Upper lobe of right lung (tissue), 1 donor: ENCODE measurements around the gene GULP1. TPM values are rescaled to one million over a fixed set of nuclear protein-coding genes. Genes with fewer than 3 reads are reported as not detected.

Experiments
- ATAC-seq: fragments of 200-7000 bp; cut with Tn5 transposase; one replicate; pipeline ENCODE4 v1.9.1; 2020; ENCODE audit warnings: mild to moderate bottlenecking, moderate library complexity
- DNase-seq: peaks from one replicate; pipeline ENCODE4 v3.0.0-alpha.2; 2020
- H3K27ac ChIP-seq: fragments of 200-600 bp; one replicate; pipeline ENCODE4 v1.8.0; 2022
- H3K27me3 ChIP-seq: fragments of 200-600 bp; one replicate; pipeline ENCODE4 v1.8.0; 2022; ENCODE audit warnings: mild to moderate bottlenecking
- H3K36me3 ChIP-seq: fragments of 200-600 bp; one replicate; pipeline ENCODE4 v1.8.0; 2022
- H3K4me1 ChIP-seq: fragments of 200-600 bp; one replicate; pipeline ENCODE4 v1.8.0; 2022
- H3K4me3 ChIP-seq: fragments of 200-600 bp; one replicate; pipeline ENCODE4 v1.8.0; 2022; ENCODE audit warnings: mild to moderate bottlenecking
- H3K9me3 ChIP-seq: fragments of 200-600 bp; one replicate; pipeline ENCODE4 v1.8.0; 2022
- CTCF ChIP-seq: fragments of 200-600 bp; IDR thresholded peaks from one replicate; pipeline ENCODE4 v1.8.0; 2022; ENCODE audit warnings: antibody characterized with exemption
- intact Hi-C: fragments of 100-400 bp; cut with DNase I; formaldehyde crosslinking; loops from one replicate; pipeline ENCODE4 v1.11.0; 2022
- total RNA-seq: library from RNA; stranded (reverse); fragmentation: NEBNext Ultra II Directional; extraction: Animal tissue kit (Norgen Biotek cat#: 25700); gene quantifications from one replicate; pipeline ENCODE4 v1.2.1, GENCODE V29; 2021
- donor health status: DM: no; HTN: yes; CAD: no; lungs with severe emphysema.

Gene GULP1
- total RNA-seq, 1 donor from 2014 or later, result 30.6 TPM

- no peaks in the 10 kb centered on the region for H3K27me3 ChIP-seq
- H3K4me3 ChIP-seq, result no peak overlapping the region
- H3K27ac ChIP-seq, result no peak overlapping the region
- ATAC-seq (no peak), DNase-seq (no peak)
- no peaks in the 10 kb centered on the region for H3K4me1 ChIP-seq
- intact Hi-C loops, result no loop called here
- TF ChIP-seq CTCF, result no peak
- H3K36me3 ChIP-seq, result no peaks in the 10 kb centered on the region
- H3K9me3 ChIP-seq, result no peaks in the 10 kb centered on the region
Measured at GRCh38 chr2:188326669-188327301, 35.1 kb downstream of the GULP1 start.

DNA sequence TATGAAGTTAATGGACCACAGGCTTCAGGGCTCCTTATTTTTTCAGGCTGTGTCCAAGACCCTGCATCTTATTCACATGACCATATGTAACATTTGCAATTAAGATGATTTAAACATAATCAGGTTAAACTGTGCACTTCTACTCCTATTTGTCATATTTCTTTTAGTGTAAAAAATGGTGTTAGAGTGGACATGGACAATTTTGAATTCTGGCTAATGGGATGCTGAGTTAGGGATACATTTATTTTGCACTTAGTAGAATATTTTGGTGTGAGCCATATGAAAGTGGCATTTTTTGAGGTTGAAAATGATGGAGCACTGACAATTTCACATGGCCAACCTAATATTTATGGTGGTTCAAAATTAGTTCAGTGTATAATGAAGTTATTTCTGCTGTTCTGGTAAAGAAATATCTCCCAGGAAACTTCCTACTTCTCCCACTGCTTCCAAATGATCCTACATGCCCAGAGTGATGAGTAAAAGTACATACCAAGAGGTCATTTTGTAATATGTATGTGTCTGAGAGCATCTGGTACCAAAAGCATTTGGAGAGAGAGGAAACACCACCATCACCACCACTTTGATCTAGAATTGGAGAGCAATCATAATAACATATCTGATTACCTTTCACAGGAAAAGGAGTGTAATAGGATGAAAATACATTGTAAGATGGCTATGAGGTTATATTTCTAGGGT, 36.0 kb downstream of the GULP1 start:
- no peak for DNase-seq
- Histone ChIP-seq H3K36me3 (no peaks in the 10 kb centered on the region), H3K4me3 (no peak overlapping the region), H3K27ac (no peak overlapping the region), H3K4me1 (no peaks in the 10 kb centered on the region), H3K9me3 (no peaks in the 10 kb centered on the region), H3K27me3 (no peaks in the 10 kb centered on the region)
- intact Hi-C loops, result no loop called here
- TF ChIP-seq CTCF, result no peak
- ATAC-seq, result no peak

DNA sequence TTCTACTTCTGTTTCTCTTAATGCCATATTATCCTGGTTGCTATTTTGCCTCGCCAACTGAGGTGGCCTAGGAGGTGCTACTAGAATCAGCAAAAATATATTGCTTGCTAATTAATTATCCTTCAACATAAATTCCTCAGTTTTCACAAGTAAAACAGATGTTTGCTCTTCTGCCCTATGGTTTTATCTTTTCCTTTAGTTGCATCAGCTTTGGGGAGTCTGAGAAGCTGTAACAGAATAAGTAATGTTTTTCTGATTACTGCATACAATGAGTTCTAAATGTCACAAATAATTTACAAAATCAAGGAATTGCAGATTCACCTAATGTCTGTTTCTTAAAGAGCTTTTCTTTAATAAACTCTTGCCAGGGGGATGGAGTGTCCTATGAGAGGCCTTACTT, 36.7 kb downstream of the GULP1 start:
- intact Hi-C loops, result no loop called here
- Histone ChIP-seq H3K27me3 (no peaks in the 10 kb centered on the region), H3K36me3 (no peaks in the 10 kb centered on the region), H3K4me1 (peaks cover 2% of the 10 kb centered on the region), H3K4me3 (no peak overlapping the region), H3K9me3 (no peaks in the 10 kb centered on the region), H3K27ac (no peak overlapping the region)
- DNase-seq (no peak), ATAC-seq (no peak)
- no peak for TF ChIP-seq CTCF

DNA sequence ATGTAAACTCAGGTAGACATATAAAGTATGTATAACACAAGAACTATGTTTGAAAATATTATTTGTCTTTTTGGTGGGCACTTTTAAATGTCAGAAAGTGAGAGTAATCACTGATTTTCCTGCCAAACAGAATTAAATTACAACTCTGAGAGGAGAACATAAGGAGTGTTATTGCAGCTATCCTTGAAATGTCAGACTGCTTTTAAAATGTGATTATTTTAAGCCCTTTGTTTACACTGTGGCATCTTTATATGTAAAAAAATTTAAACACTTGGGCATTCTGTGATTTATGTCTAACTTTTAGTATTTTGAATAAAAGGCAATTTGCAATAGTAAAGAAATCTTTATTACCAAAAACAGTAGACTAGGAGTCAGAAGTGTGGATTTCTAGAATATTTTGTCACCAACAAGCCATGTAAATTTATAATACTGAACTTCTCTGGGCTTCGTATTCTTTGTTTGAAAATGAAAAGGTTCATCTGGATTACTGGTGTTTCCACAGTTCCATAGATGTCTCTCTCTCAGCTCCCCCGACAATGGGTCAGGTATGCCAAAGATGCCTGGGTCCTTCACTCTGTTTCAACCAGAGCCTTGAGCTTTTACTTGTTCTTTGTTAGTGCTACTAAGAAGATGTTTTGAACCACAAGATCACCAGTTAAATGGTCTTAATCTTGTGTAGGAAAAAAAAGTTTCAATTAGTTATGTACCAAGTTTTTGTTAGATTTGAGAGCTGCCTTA, 38.8 kb downstream of the GULP1 start:
- no peak for TF ChIP-seq CTCF
- Histone ChIP-seq H3K4me1 (peaks cover 6% of the 10 kb centered on the region), H3K4me3 (no peak overlapping the region), H3K27me3 (no peaks in the 10 kb centered on the region), H3K27ac (no peak overlapping the region), H3K36me3 (no peaks in the 10 kb centered on the region), H3K9me3 (no peaks in the 10 kb centered on the region)
- ATAC-seq (no peak), DNase-seq (no peak)
- intact Hi-C loops, result no loop called here

- intact Hi-C loops, result no loop called here
- no peak overlapping the region for H3K27ac ChIP-seq
- no peaks in the 10 kb centered on the region for H3K9me3 ChIP-seq
- H3K36me3 ChIP-seq, result no peaks in the 10 kb centered on the region
- no peaks in the 10 kb centered on the region for H3K27me3 ChIP-seq
- no peak for DNase-seq
- no peak for TF ChIP-seq CTCF
- ATAC-seq, result no peak
- H3K4me1 ChIP-seq, result peaks cover 6% of the 10 kb centered on the region
- H3K4me3 ChIP-seq, result no peak overlapping the region
Measured at GRCh38 chr2:188332619-188333018, 40.9 kb downstream of the GULP1 start.
